ENCODE results near the gene MAVS. TPM values are rescaled to one million over a fixed set of nuclear protein-coding genes. Genes with fewer than 3 reads are reported as not detected.

The MAVS gene
- polyA plus RNA-seq, 1 of the 3 experiments (the other 2 are of a cell fraction): 9.1 TPM

DNA sequence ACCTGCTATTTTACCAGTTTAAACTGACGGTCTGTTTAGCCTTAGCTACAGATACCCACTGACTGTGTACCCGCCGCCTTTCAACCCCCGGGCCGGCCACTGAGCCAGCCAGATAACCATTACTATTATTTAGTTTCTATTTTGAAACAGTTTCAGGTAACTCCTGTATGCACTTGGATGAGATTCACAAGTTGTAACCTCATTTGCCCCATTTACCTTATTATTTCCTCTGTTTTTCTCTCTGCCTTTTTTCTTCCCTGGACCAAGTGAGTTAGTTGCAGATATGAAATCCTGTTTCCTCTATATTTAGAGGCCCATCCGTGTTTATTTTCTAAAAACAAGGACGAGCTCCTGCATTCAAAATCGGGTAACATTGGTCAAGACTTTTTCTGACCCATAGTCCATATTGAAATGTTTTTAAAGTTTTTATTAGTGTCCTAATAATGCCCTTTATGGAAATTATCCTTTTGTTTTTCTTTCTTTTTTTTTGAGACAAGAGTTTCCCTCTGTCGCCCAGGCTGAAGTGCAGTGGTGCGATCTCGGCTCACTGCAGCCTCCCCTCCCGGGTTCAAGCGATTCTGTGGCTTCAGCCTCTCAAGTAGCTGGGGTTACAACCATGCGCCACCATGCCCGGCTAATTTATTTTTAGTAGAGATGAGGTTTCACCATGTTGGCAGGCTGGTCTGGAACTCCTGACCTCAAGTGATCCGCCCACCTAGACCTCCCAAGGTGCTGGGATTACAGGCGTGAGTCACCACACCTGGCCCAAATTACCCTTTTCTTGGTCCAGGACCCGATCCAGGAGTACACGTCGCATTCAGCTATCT lies 25.5 kb upstream of the MAVS start:
- 42% methylated on average over 20 of the region's 20 CpGs for WGBS (ENCODE audit: low lambda C conversion rate)
- ChIA-PET POLR2A (interaction anchor here (0.6 to 2.0 kb wide), 16 partner anchors 9 to 264 kb away, joined by 3 to 20 read pairs (median 4); partner anchors contain the start of genes ADISSP, CDC25B, CENPB and MAVS), CTCF (interaction anchor here (0.7 to 8.8 kb wide), 28 partner anchors 8 to 289 kb away, joined by 3 to 161 read pairs (median 6); partner anchors contain the start of genes ADISSP, CDC25B, CENPB and MAVS)
- 0 out of 2 replicates have a peak, but pooled peaks have one; percentile 2 for TF ChIP-seq MXI1 (IDR thresholded peaks at IDR 0.05; ENCODE audit: low read depth, low read length)
- 0 out of 2 replicates have a peak, but pooled peaks have one; percentile 3 for TF ChIP-seq RFX5 (IDR thresholded peaks at IDR 0.05; ENCODE audit: low read length)
- TF ChIP-seq ELF1 (IDR thresholded peaks at IDR 0.05): 0 out of 2 replicates have a peak, but pooled peaks have one; percentile 4
- TF ChIP-seq TAF1 (IDR thresholded peaks at IDR 0.05; ENCODE audit: borderline replicate concordance, low read depth, low read length): no peak
- no peak for TF ChIP-seq POLR2AphosphoS5 (IDR thresholded peaks at IDR 0.05; ENCODE audit: low read depth, low read length)
- Histone ChIP-seq H3K9me3 (no peaks in the 10 kb centered on the region), H4K20me1 (ENCODE audit: insufficient read depth) (no peaks in the 10 kb centered on the region), H3K36me3 (replicated peaks in 1 of 2; ENCODE audit: control insufficient read depth in 1 of 2, insufficient read depth in 2 of 2, low read length in 1 of 2) (peaks cover 12 to 27% of the 10 kb centered on the region in 2 experiments), H3K27ac (ENCODE audit: low read depth in 2 of 2, low read length in 1 of 2) (peak overlapping the region; percentile 92 to 97), H3K79me2 (ENCODE audit: insufficient read depth) (peaks cover 17% of the 10 kb centered on the region), H3K9me2 (no peaks in the 10 kb centered on the region), H2AFZ (ENCODE audit: low read depth) (peak overlapping the region; percentile 84), H3K4me3 (ENCODE audit: low read depth in 2 of 2, low read length in 1 of 2) (peak overlapping the region; percentile 80 to 84), H3K4me2 (peak overlapping the region; percentile 91), H3K27me3 (ENCODE audit: insufficient read depth) (no peaks in the 10 kb centered on the region), H3K4me1 (ENCODE audit: control insufficient read depth in 1 of 2, insufficient read depth in 2 of 2, low read depth in 1 of 2, low read length in 1 of 2) (peaks cover 11 to 23% of the 10 kb centered on the region in 2 experiments; a peak in 2 of 4 replicates), H3K9ac (peak overlapping the region; percentile 93), H3F3A (replicated peaks; ENCODE audit: insufficient read depth) (no peaks in the 10 kb centered on the region)
- no peak for DNase-seq

GRCh38 chr20:3821996-3822395 lies 24.6 kb upstream of the MAVS start:
- H2AFZ ChIP-seq (ENCODE audit: low read depth): no peak overlapping the region
- no peak overlapping the region for H3K9ac ChIP-seq
- H3F3A ChIP-seq (replicated peaks; ENCODE audit: insufficient read depth): no peaks in the 10 kb centered on the region
- no peaks in the 10 kb centered on the region for H3K27me3 ChIP-seq (ENCODE audit: insufficient read depth)
- peaks cover 11 to 23% of the 10 kb centered on the region in 2 experiments; a peak in 2 of 4 replicates for H3K4me1 ChIP-seq (ENCODE audit: control insufficient read depth in 1 of 2, insufficient read depth in 2 of 2, low read depth in 1 of 2, low read length in 1 of 2)
- no peak for TF ChIP-seq RFX5 (IDR thresholded peaks at IDR 0.05; ENCODE audit: low read length)
- no peak for DNase-seq
- H3K79me2 ChIP-seq (ENCODE audit: insufficient read depth): peaks cover 17% of the 10 kb centered on the region
- H4K20me1 ChIP-seq (ENCODE audit: insufficient read depth): no peaks in the 10 kb centered on the region
- no peaks in the 10 kb centered on the region for H3K9me2 ChIP-seq
- no peak overlapping the region for H3K27ac ChIP-seq (ENCODE audit: low read depth in 2 of 2, low read length in 1 of 2)
- H3K9me3 ChIP-seq: no peaks in the 10 kb centered on the region
- 0 out of 2 replicates have a peak overlapping the region, but pooled peaks have one; percentile 91 for H3K4me2 ChIP-seq
- ChIA-PET POLR2A (no interaction called here), CTCF (interaction anchor here (1.3 to 8.8 kb wide), 3 partner anchors 32 to 41 kb away, joined by 3 to 161 read pairs (median 33); partner anchors contain the start of genes CENPB and SPEF1)
- peaks cover 12 to 27% of the 10 kb centered on the region in 2 experiments for H3K36me3 ChIP-seq (replicated peaks in 1 of 2; ENCODE audit: control insufficient read depth in 1 of 2, insufficient read depth in 2 of 2, low read length in 1 of 2)
- WGBS (ENCODE audit: low lambda C conversion rate): 93% methylated on average over 14 of the region's 14 CpGs
- H3K4me3 ChIP-seq (ENCODE audit: low read depth in 2 of 2, low read length in 1 of 2): peak overlapping the region in 1 of 2 experiments; percentile 84; a peak in 1 of 4 replicates

DNA sequence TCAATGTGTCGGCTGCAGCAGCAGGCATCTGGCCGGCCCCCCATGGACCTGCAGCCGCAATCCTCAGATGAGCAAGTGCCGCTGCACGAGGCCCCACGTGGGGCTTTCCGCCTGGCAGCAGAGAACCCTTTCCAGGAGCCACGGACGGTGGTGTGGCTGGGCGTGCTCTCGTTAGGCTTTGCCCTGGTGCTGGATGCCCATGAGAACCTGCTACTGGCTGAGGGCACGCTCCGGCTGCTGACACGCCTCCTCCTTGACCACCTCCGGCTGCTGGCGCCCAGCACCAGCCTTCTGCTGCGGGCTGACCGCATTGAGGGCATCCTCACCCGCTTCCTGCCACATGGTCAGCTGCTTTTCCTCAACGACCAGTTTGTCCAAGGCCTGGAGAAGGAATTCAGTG lies 22.8 kb upstream of the MAVS start:
- TF ChIP-seq USF2 (IDR thresholded peaks at IDR 0.05; ENCODE audit: borderline replicate concordance, low read depth, low read length): no peak
- no peak for TF ChIP-seq SMC3 (IDR thresholded peaks at IDR 0.05; ENCODE audit: low read depth, low read length)
- TF ChIP-seq ELF1 (IDR thresholded peaks at IDR 0.05): no peak
- H4K20me1 ChIP-seq (ENCODE audit: insufficient read depth): no peaks in the 10 kb centered on the region

More for the DNA sequence above, 22.8 kb upstream of the MAVS start:
- Histone ChIP-seq H3F3A (replicated peaks; ENCODE audit: insufficient read depth) (no peaks in the 10 kb centered on the region), H2AFZ (ENCODE audit: low read depth) (no peak overlapping the region), H3K4me2 (no peak overlapping the region), H3K4me3 (ENCODE audit: low read depth in 2 of 2, low read length in 1 of 2) (no peak overlapping the region), H3K9me3 (no peaks in the 10 kb centered on the region), H3K27ac (ENCODE audit: low read depth in 2 of 2, low read length in 1 of 2) (no peak overlapping the region), H3K79me2 (ENCODE audit: insufficient read depth) (peaks cover 17% of the 10 kb centered on the region), H3K9ac (no peak overlapping the region), H3K36me3 (replicated peaks in 1 of 2; ENCODE audit: control insufficient read depth in 1 of 2, insufficient read depth in 2 of 2, low read length in 1 of 2) (peaks cover 14 to 27% of the 10 kb centered on the region in 2 experiments), H3K9me2 (no peaks in the 10 kb centered on the region), H3K27me3 (ENCODE audit: insufficient read depth) (no peaks in the 10 kb centered on the region), H3K4me1 (ENCODE audit: control insufficient read depth in 1 of 2, insufficient read depth in 2 of 2, low read depth in 1 of 2, low read length in 1 of 2) (peaks cover 11 to 14% of the 10 kb centered on the region in 2 experiments; a peak in 2 of 4 replicates)
- POLR2A ChIA-PET: interaction anchor here (0.6 kb wide), 1 partner anchor 13 kb away, joined by 4 read pairs; no protein-coding TSS in a partner anchor
- WGBS (ENCODE audit: low lambda C conversion rate): 92% methylated on average over 12 of the region's 20 CpGs
- CTCF ChIA-PET: interaction anchor here (8.8 kb wide), 1 partner anchor 37 kb away, joined by 161 read pairs; the partner anchor contains the start of gene CENPB
- DNase-seq: no peak

All from SK-N-SH (cell line).